Activated CD8-positive, alpha-beta T cell treated with anti-CD3 and anti-CD28 coated beads, Interleukin-2, amount 10 ng/mL, durations not matched to agents 7 days and 5 days (primary cell): ENCODE measurements around the gene KAZN. TPM values are rescaled to one million over a fixed set of nuclear protein-coding genes. Genes with fewer than 3 reads are reported as not detected.

Source experiments
- ATAC-seq: fragments of 150-1000 bp; cut with Tn5 transposase; one replicate; pipeline ENCODE4 v1.10.0; 2021; ENCODE audit warnings: moderate library complexity
- CTCF ChIA-PET: fragments of 350-600 bp; sonication (Branson Sonifier 250); formaldehyde crosslinking; loops from one replicate; lab custom pipeline; 2021; ENCODE audit warnings: antibody characterized with exemption; lab: Charles Lee
- POLR2A ChIA-PET: fragments of 350-600 bp; sonication (Branson Sonifier 250); formaldehyde crosslinking; loops from one replicate; lab custom pipeline; 2021; ENCODE audit warnings: antibody characterized with exemption; lab: Charles Lee
- DNase-seq: peaks from one replicate; pipeline ENCODE4 v3.0.0-alpha.2; 2020
- H3K27ac Mint-ChIP-seq: one replicate; pipeline ENCODE4 v1.8.0; 2021; ENCODE audit warnings: mild to moderate bottlenecking, mixed read lengths
- H3K27me3 Mint-ChIP-seq: one replicate; pipeline ENCODE4 v1.8.0; 2021; ENCODE audit warnings: low read depth, mixed read lengths
- H3K36me3 Mint-ChIP-seq: one replicate; pipeline ENCODE4 v1.8.0; 2021; ENCODE audit warnings: low read depth, mixed read lengths
- H3K4me1 Mint-ChIP-seq: one replicate; pipeline ENCODE4 v1.8.0; 2021; ENCODE audit warnings: low read depth, mixed read lengths
- H3K4me3 Mint-ChIP-seq: one replicate; pipeline ENCODE4 v1.8.0; 2021; ENCODE audit warnings: mild to moderate bottlenecking, mixed read lengths
- H3K9me3 Mint-ChIP-seq: one replicate; pipeline ENCODE4 v1.8.0; 2022; ENCODE audit warnings: mixed read lengths; ENCODE audit not compliant: insufficient read depth
- total RNA-seq, 2 experiments: library from RNA; stranded (reverse); gene quantifications; one replicate each; pipeline ENCODE4 v1.2.3, GENCODE V29; 2021

Gene KAZN
- total RNA-seq, 2 experiments from 2014 or later: 1.1 to 1.7 TPM

DNA sequence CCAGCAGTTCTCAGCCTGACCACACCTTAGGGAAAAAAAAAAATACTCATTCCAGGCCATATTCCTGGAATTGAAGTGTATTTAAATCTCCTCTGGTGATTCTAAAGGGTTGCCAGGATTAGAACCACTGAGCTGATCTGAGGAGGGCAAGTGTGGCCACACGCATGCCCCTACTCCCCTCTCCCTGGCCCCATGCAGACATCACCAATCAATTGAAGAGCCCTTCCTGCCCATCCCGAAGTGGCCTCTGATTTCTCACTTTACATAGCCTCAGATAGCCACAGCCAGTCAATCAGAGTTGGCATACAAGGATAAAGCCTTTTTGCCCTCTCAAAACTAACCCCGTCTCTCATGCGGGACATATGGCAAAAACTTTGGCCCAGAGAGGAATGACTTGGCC is 470.5 kb downstream of the KAZN start:
- Mint-ChIP-seq H3K9me3 (no peaks in the 10 kb centered on the region), H3K4me1 (peaks cover 8% of the 10 kb centered on the region), H3K36me3 (no peaks in the 10 kb centered on the region), H3K27me3 (no peaks in the 10 kb centered on the region), H3K27ac (no peak overlapping the region), H3K4me3 (no peak overlapping the region)
- ATAC-seq (no peak), DNase-seq (no peak)
- POLR2A ChIA-PET: no interaction called here
- CTCF ChIA-PET: no interaction called here

DNA sequence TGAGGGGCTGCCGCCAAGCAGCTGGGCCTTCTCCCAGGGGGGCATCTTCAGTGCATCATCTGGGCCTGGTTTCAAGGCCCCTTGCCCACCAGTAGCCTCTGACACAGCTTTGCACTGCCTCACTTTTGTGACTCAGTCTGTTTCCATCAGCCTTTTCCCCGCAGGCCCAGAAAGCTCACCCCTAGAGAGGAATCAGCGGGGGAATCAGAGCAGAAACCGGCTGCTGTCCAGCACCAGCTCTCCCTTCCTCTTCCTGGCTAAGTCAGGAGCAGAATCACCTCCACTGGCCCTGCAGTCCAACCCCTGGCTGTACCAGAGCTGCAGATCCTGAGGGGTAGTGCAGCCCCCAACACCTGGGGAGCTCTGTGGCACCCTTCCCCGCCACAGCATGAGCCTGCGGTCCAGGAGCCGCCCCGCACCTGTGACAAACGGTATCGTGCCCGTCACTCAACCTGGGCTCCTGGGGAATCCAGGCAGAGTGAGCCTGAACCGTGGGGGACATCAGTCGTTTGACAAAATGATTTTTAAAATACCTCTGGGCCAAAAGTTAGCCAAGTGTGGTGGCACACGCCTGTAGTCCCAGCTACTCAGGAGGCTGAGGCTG is 471.8 kb downstream of the KAZN start:
- H3K27ac Mint-ChIP-seq: no peak overlapping the region
- DNase-seq (no peak), ATAC-seq (no peak)
- no peaks in the 10 kb centered on the region for H3K36me3 Mint-ChIP-seq
- no peak overlapping the region for H3K4me3 Mint-ChIP-seq
- no peaks in the 10 kb centered on the region for H3K9me3 Mint-ChIP-seq
- H3K27me3 Mint-ChIP-seq: no peaks in the 10 kb centered on the region
- peaks cover 8% of the 10 kb centered on the region for H3K4me1 Mint-ChIP-seq
- ChIA-PET POLR2A (no interaction called here), CTCF (no interaction called here)

DNA sequence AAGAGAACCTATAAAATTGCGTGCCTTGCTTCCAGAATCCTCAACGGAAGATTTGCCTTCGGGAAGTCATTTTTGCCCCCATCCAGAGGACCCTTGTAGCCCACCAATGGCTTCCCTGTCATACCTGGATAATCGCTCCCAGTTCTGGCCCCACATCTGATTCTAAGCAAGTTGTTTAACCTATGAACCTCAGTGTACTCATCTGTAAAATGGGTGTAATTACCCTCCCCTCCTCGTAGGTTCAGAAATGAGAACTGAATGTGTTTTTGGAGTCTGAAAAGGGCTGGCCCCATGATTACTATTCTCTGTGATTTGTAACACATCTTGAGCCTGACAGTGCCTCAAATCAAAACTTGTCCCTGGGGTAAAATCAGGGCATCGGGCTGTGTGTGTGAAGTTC is 473.5 kb downstream of the KAZN start:
- DNase-seq (no peak), ATAC-seq (no peak)
- POLR2A ChIA-PET: no interaction called here
- no peaks in the 10 kb centered on the region for H3K4me1 Mint-ChIP-seq
- H3K4me3 Mint-ChIP-seq: no peak overlapping the region
- no peaks in the 10 kb centered on the region for H3K9me3 Mint-ChIP-seq
- no peaks in the 10 kb centered on the region for H3K36me3 Mint-ChIP-seq
- CTCF ChIA-PET: no interaction called here
- H3K27me3 Mint-ChIP-seq: no peaks in the 10 kb centered on the region
- no peak overlapping the region for H3K27ac Mint-ChIP-seq

DNA sequence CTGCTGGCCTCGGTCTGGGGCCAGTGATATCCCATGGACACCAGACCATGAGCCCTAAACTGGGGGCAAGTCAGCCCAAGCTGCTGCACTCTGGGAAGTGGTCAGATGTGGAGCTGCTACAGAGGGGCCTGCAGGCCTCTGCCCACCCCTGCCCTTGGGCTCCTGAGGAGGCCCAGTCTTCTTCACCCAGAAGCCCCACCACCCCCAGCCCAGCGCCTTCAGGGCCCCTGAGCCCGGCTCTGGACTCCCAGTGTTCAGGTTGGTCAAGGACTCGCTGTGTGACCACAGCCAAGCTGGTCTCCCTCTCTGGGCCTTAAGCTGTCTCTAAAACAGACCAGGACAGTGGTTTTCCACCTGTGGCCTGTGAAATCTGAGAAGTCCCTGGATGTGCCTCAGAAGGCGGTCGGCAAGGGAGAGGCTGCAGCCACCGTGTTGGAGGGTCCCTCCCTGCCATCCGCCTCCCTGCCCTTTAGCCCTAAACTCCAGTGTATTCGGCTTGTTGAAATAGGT is 475.4 kb downstream of the KAZN start:
- DNase-seq (no peak), ATAC-seq (no peak)
- H3K36me3 Mint-ChIP-seq: no peaks in the 10 kb centered on the region
- no peak overlapping the region for H3K27ac Mint-ChIP-seq
- no peaks in the 10 kb centered on the region for H3K27me3 Mint-ChIP-seq
- ChIA-PET CTCF (no interaction called here), POLR2A (no interaction called here)
- no peak overlapping the region for H3K4me3 Mint-ChIP-seq
- H3K9me3 Mint-ChIP-seq: no peaks in the 10 kb centered on the region
- H3K4me1 Mint-ChIP-seq: no peaks in the 10 kb centered on the region

DNA sequence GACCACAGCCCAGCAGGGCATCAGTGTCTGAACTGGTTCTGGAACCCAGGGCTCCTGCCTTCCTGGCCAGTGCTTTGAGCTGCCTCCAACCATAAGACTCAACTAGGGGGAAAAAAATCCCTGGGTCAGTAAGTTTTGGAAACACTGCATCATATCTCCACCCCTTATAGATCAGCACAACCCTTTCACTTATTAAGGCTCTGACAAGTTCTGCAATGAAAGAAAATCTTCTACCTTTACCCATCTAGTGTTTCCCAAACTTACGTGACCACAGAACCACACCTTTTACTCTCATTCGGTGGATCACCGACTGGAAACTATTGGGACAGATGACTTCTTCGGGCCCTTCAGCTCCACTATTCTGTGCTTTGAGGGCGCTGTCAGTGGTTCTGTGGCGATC is 476.7 kb downstream of the KAZN start:
- H3K27me3 Mint-ChIP-seq: no peaks in the 10 kb centered on the region
- no peaks in the 10 kb centered on the region for H3K4me1 Mint-ChIP-seq
- H3K36me3 Mint-ChIP-seq: no peaks in the 10 kb centered on the region
- no peaks in the 10 kb centered on the region for H3K9me3 Mint-ChIP-seq
- H3K27ac Mint-ChIP-seq: no peak overlapping the region
- CTCF ChIA-PET: no interaction called here
- no peak overlapping the region for H3K4me3 Mint-ChIP-seq
- ATAC-seq (no peak), DNase-seq (no peak)
- POLR2A ChIA-PET: no interaction called here

DNA sequence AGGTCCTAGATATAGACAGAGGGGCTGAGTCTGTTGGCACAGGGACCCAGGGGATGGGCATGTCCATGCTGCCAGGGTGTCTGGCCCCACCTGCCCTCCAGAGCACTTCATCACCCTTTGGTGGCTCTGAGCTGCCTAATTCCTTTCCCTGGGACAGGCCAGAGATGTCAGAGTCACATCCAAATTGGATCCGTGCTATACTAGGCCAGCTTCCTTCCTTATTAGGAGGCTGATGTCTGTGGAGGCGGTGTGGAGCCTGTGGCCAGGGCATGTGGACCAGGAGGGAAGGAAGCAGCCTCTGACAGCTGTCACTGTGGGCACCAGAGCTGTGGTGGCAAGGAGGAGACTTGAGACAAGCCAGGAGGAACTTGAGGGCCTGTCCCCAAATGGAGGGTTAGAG is 477.3 kb downstream of the KAZN start:
- H3K27me3 Mint-ChIP-seq: no peaks in the 10 kb centered on the region
- no peak for ATAC-seq
- no peaks in the 10 kb centered on the region for H3K36me3 Mint-ChIP-seq
- ChIA-PET CTCF (no interaction called here), POLR2A (no interaction called here)
- no peaks in the 10 kb centered on the region for H3K9me3 Mint-ChIP-seq
- no peaks in the 10 kb centered on the region for H3K4me1 Mint-ChIP-seq
- H3K4me3 Mint-ChIP-seq: no peak overlapping the region
- no peak overlapping the region for H3K27ac Mint-ChIP-seq
- DNase-seq: no peak

DNA sequence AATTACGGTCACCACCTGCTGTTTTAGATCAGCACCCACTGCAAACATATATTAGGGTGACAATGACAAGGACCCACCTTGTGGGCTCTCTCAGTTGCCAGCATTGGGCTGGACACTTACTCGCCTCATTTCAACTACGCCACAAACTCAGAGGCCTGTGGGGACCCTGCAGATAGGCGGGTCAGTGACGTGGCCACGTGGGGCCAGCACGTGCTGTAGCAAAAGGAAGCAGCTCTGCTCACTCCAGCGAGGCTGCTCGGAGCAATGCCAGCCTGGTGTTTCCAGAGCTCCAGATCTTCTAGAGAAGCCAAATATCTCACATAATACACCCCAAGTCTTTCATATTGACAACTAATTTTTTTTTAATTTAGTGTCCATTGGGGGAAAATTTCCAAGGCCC is 478.3 kb downstream of the KAZN start:
- no peak for ATAC-seq
- POLR2A ChIA-PET: no interaction called here
- Mint-ChIP-seq H3K36me3 (no peaks in the 10 kb centered on the region), H3K4me3 (no peak overlapping the region), H3K27ac (no peak overlapping the region), H3K27me3 (no peaks in the 10 kb centered on the region), H3K9me3 (no peaks in the 10 kb centered on the region), H3K4me1 (no peaks in the 10 kb centered on the region)
- CTCF ChIA-PET: no interaction called here
- DNase-seq: no peak

DNA sequence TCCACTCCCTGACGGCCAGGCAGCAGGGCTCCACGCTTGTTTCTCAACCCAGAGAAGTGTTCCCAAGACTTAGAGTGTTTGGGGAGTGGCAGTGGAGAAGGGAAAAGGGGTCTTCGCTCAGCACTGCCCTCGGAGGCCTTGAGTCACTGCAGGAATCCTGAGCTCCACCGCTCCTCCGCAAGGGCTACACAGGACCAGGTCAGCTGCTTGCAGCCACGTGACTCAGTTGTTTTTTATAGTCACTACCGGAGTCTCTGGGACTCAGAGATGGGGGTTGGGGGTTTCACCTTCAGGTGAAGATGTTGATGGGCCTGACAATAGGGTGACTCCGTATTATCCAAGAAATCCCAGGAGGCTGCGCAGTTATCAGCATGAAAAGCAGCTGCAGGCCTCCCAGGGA is 478.9 kb downstream of the KAZN start:
- Mint-ChIP-seq H3K27me3 (no peaks in the 10 kb centered on the region), H3K4me3 (no peak overlapping the region), H3K4me1 (no peaks in the 10 kb centered on the region), H3K27ac (no peak overlapping the region), H3K36me3 (no peaks in the 10 kb centered on the region), H3K9me3 (no peaks in the 10 kb centered on the region)
- ATAC-seq: no peak
- CTCF ChIA-PET: no interaction called here
- DNase-seq: no peak
- POLR2A ChIA-PET: no interaction called here

DNA sequence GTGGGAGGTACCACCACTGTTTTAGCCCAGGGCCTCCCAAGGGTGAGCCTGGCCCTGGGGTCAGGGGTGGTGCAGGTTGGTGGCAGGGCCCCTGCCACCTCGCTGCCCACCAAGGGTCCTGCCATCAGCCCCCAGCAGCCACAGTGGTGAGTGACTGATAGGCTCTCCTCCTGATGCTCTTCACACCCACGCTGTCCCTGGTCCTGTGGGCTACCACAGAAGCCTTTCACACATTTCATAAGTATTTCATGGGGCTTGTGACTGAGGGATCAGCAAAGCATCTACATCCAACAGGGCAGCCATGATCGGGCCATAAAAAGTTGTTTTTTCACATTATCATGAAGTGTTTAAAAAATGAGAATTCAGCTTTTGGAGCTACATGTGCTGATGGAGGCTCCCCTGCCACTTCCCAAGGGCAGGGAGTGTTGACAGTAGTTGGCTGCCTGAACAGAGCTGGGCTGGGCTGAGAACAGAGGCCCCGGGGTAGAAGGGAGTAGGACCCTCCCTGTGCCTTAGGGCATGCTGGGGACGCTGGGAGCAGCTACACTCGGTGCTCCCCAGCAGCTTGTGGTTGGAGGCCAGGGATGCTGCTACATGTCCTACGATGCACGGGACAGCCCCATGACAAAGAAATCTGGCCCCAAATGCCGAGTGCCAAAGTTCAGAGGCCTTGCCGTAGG is 482.0 kb downstream of the KAZN start:
- H3K27ac Mint-ChIP-seq: no peak overlapping the region
- H3K4me1 Mint-ChIP-seq: no peaks in the 10 kb centered on the region
- ChIA-PET POLR2A (no interaction called here), CTCF (no interaction called here)
- DNase-seq: no peak
- no peaks in the 10 kb centered on the region for H3K9me3 Mint-ChIP-seq
- H3K36me3 Mint-ChIP-seq: no peaks in the 10 kb centered on the region
- no peaks in the 10 kb centered on the region for H3K27me3 Mint-ChIP-seq
- ATAC-seq: no peak
- no peak overlapping the region for H3K4me3 Mint-ChIP-seq

DNA sequence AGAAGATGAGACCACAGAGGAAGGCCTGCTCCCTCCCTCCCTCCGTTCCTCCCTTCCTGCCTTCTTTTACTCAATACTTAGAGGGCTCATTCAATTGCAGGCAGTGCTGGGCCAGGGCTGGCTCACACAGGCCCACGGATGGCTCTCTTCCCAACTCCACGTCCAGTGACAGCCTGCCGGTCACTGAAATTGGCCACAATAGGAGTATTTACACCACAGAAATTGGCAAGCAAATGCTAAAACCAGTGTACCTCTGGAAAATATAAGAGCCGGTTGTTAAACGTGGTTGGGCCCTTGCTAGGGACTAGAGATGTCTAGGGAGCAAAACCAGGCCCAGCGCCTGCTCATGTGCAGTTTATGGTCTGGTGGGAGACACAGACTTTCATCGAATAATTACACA is 482.6 kb downstream of the KAZN start:
- no peaks in the 10 kb centered on the region for H3K36me3 Mint-ChIP-seq
- ChIA-PET CTCF (no interaction called here), POLR2A (no interaction called here)
- no peak overlapping the region for H3K4me3 Mint-ChIP-seq
- no peaks in the 10 kb centered on the region for H3K4me1 Mint-ChIP-seq
- H3K27ac Mint-ChIP-seq: no peak overlapping the region
- no peak for ATAC-seq
- no peaks in the 10 kb centered on the region for H3K27me3 Mint-ChIP-seq
- no peaks in the 10 kb centered on the region for H3K9me3 Mint-ChIP-seq
- no peak for DNase-seq

DNA sequence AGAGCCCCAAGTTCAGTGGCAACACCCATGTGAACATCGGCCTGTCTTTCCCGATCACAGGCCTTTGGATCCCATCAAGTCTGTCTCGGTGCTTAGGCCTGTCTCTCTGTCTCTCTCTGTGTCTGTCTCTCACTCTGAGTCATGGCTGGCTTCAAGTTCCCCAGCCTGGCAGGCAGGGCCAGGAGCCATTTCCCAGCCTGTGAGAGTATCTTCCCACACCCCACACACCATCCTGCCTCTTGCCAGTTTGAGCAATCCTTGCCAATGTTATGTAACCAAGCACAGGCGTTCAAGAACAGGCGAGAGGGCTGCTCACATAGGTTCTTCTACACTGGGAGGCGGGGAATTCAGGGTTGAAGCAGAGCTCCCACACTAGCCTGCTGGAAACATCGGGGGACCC is 485.1 kb downstream of the KAZN start:
- no peaks in the 10 kb centered on the region for H3K4me1 Mint-ChIP-seq

DNA sequence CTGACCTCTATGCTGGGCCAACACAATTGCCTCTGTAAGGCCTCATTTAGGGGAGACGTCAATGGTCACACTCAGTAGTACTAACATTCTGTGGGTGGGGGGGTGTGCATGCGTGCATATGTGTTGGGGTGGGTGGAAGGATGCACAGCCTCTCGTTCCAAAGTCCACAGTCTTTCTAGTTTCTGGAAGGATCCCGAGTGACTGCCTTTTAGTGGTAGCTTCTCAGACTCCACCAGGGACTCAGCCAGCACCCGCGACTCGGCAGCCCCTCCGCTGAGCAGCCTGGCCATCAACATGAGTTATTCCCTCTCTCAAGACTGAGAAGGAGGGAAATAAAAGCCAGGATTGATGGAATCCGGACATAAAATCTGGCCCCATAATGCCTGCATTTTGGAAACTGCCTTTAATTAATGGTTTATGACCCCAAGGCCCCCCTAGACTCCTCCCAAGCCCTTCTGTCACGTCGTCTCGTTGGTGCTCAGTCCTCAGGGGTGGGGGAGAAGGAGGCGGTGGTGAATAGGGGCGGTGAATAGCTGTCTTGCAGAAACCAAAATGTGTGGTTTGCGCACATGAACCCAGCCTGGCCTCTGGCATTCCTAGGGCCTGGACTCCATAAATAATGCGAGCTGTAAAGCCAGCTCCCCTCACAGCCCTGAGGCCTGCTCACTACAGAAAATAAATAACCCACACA is 489.9 kb downstream of the KAZN start:
- peaks cover 6% of the 10 kb centered on the region for H3K4me1 Mint-ChIP-seq
- no peaks in the 10 kb centered on the region for H3K36me3 Mint-ChIP-seq
- H3K4me3 Mint-ChIP-seq: no peak overlapping the region
- H3K27ac Mint-ChIP-seq: no peak overlapping the region
- CTCF ChIA-PET: no interaction called here
- peaks cover 6% of the 10 kb centered on the region for H3K27me3 Mint-ChIP-seq
- ATAC-seq: no peak
- POLR2A ChIA-PET: interaction anchor here (0.6 kb wide), 1 partner anchor 1180 kb away, joined by 3 read pairs; no protein-coding TSS in a partner anchor
- DNase-seq: no peak
- H3K9me3 Mint-ChIP-seq: no peaks in the 10 kb centered on the region

More for the DNA sequence above, 485.1 kb downstream of the KAZN start:
- Mint-ChIP-seq H3K36me3 (no peaks in the 10 kb centered on the region), H3K27me3 (no peaks in the 10 kb centered on the region), H3K27ac (no peak overlapping the region), H3K4me3 (no peak overlapping the region), H3K9me3 (no peaks in the 10 kb centered on the region)
- ChIA-PET POLR2A (no interaction called here), CTCF (no interaction called here)
- ATAC-seq (no peak), DNase-seq (no peak)
